Liver (tissue), 9 donors: Measurements from ENCODE around the gene DUSP16. TPM values are rescaled to one million over a fixed set of nuclear protein-coding genes. Genes with fewer than 3 reads are reported as not detected.

Experiments
- DNase-seq: peaks from one replicate; pipeline ENCODE4 v3.0.0-alpha.2; 2017; ENCODE audit warnings: low spot score
- H3K27ac ChIP-seq, 2 donors: one replicate each; pipeline ENCODE4 v1.7.0; 2013; ENCODE audit warnings: inconsistent platforms in 2 of 2, low read length in 2 of 2, control low read depth in 1 of 2, low read depth in 1 of 2, mild to moderate bottlenecking in 1 of 2
- H3K27me3 ChIP-seq, 4 donors: one replicate each; pipeline versions ENCODE4 v1.6.1 to v1.7.0; 2013; ENCODE audit warnings: low read length in 3 of 4, inconsistent platforms in 1 of 4, mild to moderate bottlenecking in 1 of 4, moderate library complexity in 1 of 4; ENCODE audit not compliant: control insufficient read depth in 4 of 4, insufficient read depth in 4 of 4
- H3K36me3 ChIP-seq, 4 donors: one replicate each; pipeline versions ENCODE4 v1.6.1 to v1.7.0; 2013; ENCODE audit warnings: low read length in 3 of 4, mild to moderate bottlenecking in 3 of 4, low read depth in 1 of 4, moderate library complexity in 1 of 4; ENCODE audit not compliant: control insufficient read depth in 4 of 4, insufficient read depth in 3 of 4
- H3K4me1 ChIP-seq, 4 donors: one replicate each; pipeline versions ENCODE4 v1.6.1 to v1.7.0; 2013; ENCODE audit warnings: low read length in 3 of 4, mild to moderate bottlenecking in 3 of 4, moderate library complexity in 1 of 4; ENCODE audit not compliant: control insufficient read depth in 4 of 4, insufficient read depth in 4 of 4
- H3K4me3 ChIP-seq, 3 donors: one replicate each; pipeline versions ENCODE4 v1.6.1 to v1.7.0; 2013; ENCODE audit warnings: low read length in 3 of 3, control low read depth in 1 of 3, low read depth in 1 of 3, mild to moderate bottlenecking in 1 of 3
- H3K9ac ChIP-seq, 2 donors: one replicate each; pipeline ENCODE4 v1.7.0; 2013; ENCODE audit warnings: low read length in 2 of 2, mild to moderate bottlenecking in 2 of 2, moderate library complexity in 2 of 2, control low read depth in 1 of 2, low read depth in 1 of 2
- H3K9me3 ChIP-seq, 4 donors: one replicate each; pipeline versions ENCODE4 v1.6.1 to v1.7.0; 2013; ENCODE audit warnings: low read length in 3 of 4; ENCODE audit not compliant: control insufficient read depth in 4 of 4
- ATF3 ChIP-seq: IDR thresholded peaks from 2 replicates; pipeline ENCODE4 v1.6.1; 2016; ENCODE audit warnings: antibody characterized with exemption
- CTCF ChIP-seq: fragments of 150-350 bp; IDR thresholded peaks from 2 replicates; pipeline ENCODE4 v1.5.1; 2017; ENCODE audit warnings: improper control_type of control experiment, low read depth, low read length; ENCODE audit not compliant: missing input control
- EGR1 ChIP-seq, 2 donors: IDR thresholded peaks; 2 replicates each; pipeline ENCODE4 v1.6.1; 2016 to 2018; ENCODE audit warnings: antibody characterized with exemption in 2 of 2, low read depth in 2 of 2
- FOXA1 ChIP-seq: IDR thresholded peaks from 2 replicates; pipeline ENCODE4 v1.6.1; 2016; ENCODE audit warnings: antibody characterized with exemption
- FOXA2 ChIP-seq: IDR thresholded peaks from 2 replicates; pipeline ENCODE4 v1.6.1; 2016; ENCODE audit warnings: antibody characterized with exemption
- GABPA ChIP-seq, 2 donors: IDR thresholded peaks in 1 of 2; conservative IDR thresholded peaks in 1 of 2; 2 replicates each; pipeline ENCODE4 v1.6.1; 2016; ENCODE audit warnings: antibody characterized with exemption in 2 of 2, mild to moderate bottlenecking in 1 of 2, moderate library complexity in 1 of 2
- HNF4A ChIP-seq, 2 donors: conservative IDR thresholded peaks; 2 replicates each; pipeline ENCODE4 v1.6.1; 2016; ENCODE audit warnings: antibody characterized with exemption in 2 of 2, mild to moderate bottlenecking in 2 of 2
- HNF4G ChIP-seq: IDR thresholded peaks from 2 replicates; pipeline ENCODE4 v1.6.1; 2016; ENCODE audit warnings: antibody characterized with exemption
- JUND ChIP-seq, 2 donors: IDR thresholded peaks; 2 replicates each; pipeline ENCODE4 v1.6.1; 2016; ENCODE audit warnings: antibody characterized with exemption in 2 of 2
- MAX ChIP-seq: IDR thresholded peaks from 2 replicates; pipeline ENCODE4 v1.6.1; 2016; ENCODE audit warnings: antibody characterized with exemption
- NR2F2 ChIP-seq: IDR thresholded peaks from 2 replicates; pipeline ENCODE4 v1.6.1; 2016; ENCODE audit warnings: antibody characterized with exemption
- RAD21 ChIP-seq, 2 donors: IDR thresholded peaks; 2 replicates each; pipeline ENCODE4 v1.6.1; 2016; ENCODE audit warnings: antibody characterized with exemption in 2 of 2, mild to moderate bottlenecking in 2 of 2
- REST ChIP-seq: IDR thresholded peaks from 2 replicates; pipeline ENCODE4 v1.6.1; 2016; ENCODE audit warnings: antibody characterized with exemption, mild to moderate bottlenecking
- RXRA ChIP-seq, 2 donors: IDR thresholded peaks; 2 replicates each; pipeline ENCODE4 v1.6.1; 2017 to 2018; ENCODE audit warnings: antibody characterized with exemption in 2 of 2, mild to moderate bottlenecking in 1 of 2
- SP1 ChIP-seq: IDR thresholded peaks from 2 replicates; pipeline ENCODE4 v1.6.1; 2018; ENCODE audit warnings: antibody characterized with exemption, mild to moderate bottlenecking
- TAF1 ChIP-seq: conservative IDR thresholded peaks from 2 replicates; pipeline ENCODE4 v1.6.1; 2016; ENCODE audit warnings: antibody characterized with exemption, mild to moderate bottlenecking
- YY1 ChIP-seq: IDR thresholded peaks from 2 replicates; pipeline ENCODE4 v1.6.1; 2016; ENCODE audit warnings: antibody characterized with exemption, mild to moderate bottlenecking
- ZBTB33 ChIP-seq: IDR thresholded peaks from 2 replicates; pipeline ENCODE4 v1.6.1; 2016; ENCODE audit warnings: antibody characterized with exemption
- polyA plus RNA-seq, 2 donors: library from polyadenylated mRNA; stranded (reverse) in 1 of 2; unstranded in 1 of 2; fragments of 200-250 nt in 1 of 2; fragments of >200 nt in 1 of 2; fragmentation: Nextera tagmentation in 1 of 2; extraction: Ambion mirVana in 1 of 2; gene quantifications; one replicate each; pipeline versions ENCODE4 v1.2.1 to v1.2.3, GENCODE V29; 2013 to 2015
- total RNA-seq, 2 donors: library from RNA; depleted of rRNA; stranded (reverse); fragments of >200 nt; gene quantifications; one replicate each; pipeline ENCODE4 v1.2.3, GENCODE V29; 2014
- donor health status: healthy.
- donor health status: healthy.
- donor health status: healthy.
- donor health status: healthy.
- donor health status: healthy.

DUSP16 gene
- total and polyA plus RNA-seq, 4 donors = 7.8 to 56.4 (median 19.1) TPM

GRCh38 chr12:12432364-12432763 lies 130.3 kb downstream of the DUSP16 start:
- Histone ChIP-seq H3K4me3 (no peak overlapping the region), H3K36me3 (peaks cover 0 to 2% (median 0%) of the 10 kb centered on the region in 4 donors), H3K9me3 (no peaks in the 10 kb centered on the region), H3K9ac (no peak overlapping the region), H3K4me1 (peaks cover 0 to 7% (median 0%) of the 10 kb centered on the region in 4 donors), H3K27me3 (no peaks in the 10 kb centered on the region), H3K27ac (no peak overlapping the region)
- no peak for DNase-seq
- TF ChIP-seq GABPA (IDR thresholded peaks at IDR 0.05 in 1 of 2, conservative IDR thresholded peaks at IDR 0.05 in 1 of 2) = no peak
- TF ChIP-seq EGR1 (IDR thresholded peaks at IDR 0.05; ENCODE audit: low read depth in 2 of 2) = no peak
- no peak for TF ChIP-seq SP1
- no peak for TF ChIP-seq JUND (IDR thresholded peaks at IDR 0.05)
- TF ChIP-seq TAF1 = no peak
- TF ChIP-seq MAX = no peak
- no peak for TF ChIP-seq REST
- TF ChIP-seq FOXA2 = no peak
- no peak for TF ChIP-seq ZBTB33
- TF ChIP-seq RXRA (IDR thresholded peaks at IDR 0.05) = no peak
- TF ChIP-seq HNF4A (conservative IDR thresholded peaks at IDR 0.05) = no peak
- no peak for TF ChIP-seq ATF3
- no peak for TF ChIP-seq FOXA1
- TF ChIP-seq HNF4G = no peak
- no peak for TF ChIP-seq CTCF
- no peak for TF ChIP-seq YY1
- no peak for TF ChIP-seq NR2F2
- no peak for TF ChIP-seq RAD21 (IDR thresholded peaks at IDR 0.05)
